ENCODE data around the gene ARID3A.
"Not testable (repeated sequence)": the region's sequence is repeated elsewhere in the genome, so short reads cannot be mapped to it uniquely, and the experiment has no call there.

ARID3A gene, protein sequence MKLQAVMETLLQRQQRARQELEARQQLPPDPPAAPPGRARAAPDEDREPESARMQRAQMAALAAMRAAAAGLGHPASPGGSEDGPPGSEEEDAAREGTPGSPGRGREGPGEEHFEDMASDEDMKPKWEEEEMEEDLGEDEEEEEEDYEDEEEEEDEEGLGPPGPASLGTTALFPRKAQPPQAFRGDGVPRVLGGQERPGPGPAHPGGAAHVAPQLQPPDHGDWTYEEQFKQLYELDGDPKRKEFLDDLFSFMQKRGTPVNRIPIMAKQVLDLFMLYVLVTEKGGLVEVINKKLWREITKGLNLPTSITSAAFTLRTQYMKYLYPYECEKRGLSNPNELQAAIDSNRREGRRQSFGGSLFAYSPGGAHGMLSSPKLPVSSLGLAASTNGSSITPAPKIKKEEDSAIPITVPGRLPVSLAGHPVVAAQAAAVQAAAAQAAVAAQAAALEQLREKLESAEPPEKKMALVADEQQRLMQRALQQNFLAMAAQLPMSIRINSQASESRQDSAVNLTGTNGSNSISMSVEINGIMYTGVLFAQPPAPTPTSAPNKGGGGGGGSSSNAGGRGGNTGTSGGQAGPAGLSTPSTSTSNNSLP

DNA sequence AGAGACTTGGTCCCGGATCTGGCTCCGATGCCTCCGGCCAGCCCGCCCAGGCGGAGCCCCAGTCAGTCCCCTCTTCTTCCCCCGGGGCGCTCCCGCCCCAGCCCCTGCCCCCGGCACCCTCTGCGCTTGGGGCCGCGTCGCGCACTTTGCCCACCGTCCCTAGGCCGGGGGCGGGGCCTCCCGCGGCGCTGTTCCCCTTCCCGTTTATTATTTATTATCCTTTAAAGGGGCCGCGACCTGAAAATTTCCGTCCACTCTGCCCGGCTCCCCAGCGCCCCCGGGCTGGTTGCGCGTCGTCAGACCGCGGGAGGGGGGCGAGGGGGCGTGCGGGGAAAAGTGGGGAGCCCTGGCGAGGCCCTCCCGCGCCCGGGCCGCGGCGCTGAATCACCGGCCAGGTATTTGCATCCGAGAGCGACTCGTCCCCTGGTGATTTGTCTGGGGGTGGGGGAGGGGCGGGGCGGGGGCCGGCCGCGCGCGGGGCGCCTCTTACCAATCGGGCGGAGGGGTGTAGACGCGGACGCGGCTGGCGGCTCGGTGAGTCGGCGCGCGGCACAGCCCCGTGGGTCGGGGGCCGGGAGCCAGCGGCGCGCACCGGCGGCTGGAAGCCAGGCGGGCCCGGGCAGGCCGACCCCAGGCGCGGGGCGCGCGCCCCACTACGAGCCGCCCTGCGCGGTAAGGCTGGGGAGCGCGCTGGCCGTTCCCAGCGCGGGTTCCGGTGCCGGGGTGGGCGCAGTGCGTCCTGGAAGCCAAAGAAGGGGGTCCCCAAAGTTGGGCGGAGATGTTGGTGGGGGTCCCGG, at the start of gene ARID3A:
TSS of gene ARID3A (plus strand) at position 510 of the 797 bp plus-strand sequence. CDS start 3,494 bp downstream, outside the sequence.
- DNase-seq (ENCODE audit: low spot score), result peak; percentile 75

DNA sequence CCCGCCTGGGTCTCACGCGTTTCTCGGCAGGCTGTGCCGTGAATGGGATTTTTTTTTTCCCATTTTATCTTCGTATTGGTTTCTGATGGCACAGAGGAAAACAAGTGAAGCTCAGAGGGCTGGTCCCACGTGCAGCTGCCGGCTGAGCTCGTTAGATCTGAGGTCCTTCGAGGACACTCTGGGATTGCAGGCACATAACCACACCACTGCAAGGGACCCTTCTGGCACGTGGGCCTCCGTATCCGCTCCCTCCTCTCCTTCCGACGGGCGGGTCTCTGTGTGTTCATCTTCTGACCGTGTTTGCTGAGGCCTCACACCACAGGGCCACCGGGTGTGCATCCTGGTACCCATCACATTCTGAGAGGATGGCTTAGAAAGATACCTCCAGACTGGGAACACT, 49.7 kb upstream of the ARID3A start:
- no peak for DNase-seq (ENCODE audit: low spot score)

DNA sequence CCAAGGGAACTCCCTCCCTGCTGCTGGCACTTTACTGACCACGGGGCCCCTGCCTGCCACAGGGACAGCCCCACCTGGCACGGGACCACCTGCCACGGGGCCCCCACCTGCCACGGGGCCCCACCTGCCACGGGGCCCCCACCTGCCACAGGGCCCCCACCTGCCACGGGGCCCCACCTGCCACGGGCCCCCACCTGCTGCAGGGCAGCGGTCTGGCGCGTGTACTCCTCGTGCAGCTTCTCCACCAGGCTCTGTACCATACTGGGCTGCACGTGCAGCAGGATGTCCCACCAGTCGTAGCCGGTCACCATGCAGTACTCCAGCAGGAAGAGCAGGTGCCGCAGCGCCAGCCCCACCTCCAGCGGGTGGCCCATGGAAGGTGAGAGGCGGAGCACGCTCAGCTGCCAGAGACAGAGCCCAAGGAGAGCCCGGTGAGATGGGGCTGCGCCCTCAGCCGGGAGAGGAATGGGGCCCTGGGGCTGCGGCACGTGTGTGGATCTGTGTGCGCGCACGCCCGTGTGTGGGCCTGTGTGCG, 49.0 kb upstream of the ARID3A start:
- no peak for DNase-seq (ENCODE audit: low spot score)

DNA sequence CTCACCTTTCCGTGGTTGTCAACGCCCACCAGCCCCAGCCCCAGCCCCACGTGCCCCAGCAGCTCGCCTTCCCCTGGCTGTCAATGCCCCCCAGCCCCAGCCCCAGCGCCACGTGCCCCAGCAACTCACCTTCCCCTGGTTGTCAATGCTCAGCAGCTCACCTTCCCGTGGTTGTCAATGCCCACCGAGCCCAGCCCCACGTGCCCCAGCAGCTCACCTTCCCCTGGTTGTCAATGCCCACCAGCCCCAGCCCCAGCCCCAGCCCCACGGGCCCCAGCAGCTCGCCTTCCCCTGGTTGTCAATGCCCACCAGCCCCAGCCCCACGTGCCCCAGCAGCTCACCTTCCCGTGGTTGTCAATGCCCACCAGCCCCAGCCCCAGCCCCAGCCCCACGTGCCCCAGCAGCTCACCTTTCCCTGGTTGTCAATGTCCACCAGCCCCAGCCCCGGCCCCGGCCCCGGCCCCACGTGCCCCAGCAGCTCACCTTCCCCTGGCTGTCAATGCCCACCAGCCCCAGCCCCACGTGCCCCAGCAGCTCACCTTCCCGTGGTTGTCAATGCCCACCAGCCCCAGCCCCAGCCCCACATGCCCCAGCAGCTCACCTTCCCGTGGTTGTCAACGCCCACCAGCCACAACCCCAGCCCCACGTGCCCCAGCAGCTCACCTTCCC, 47.7 kb upstream of the ARID3A start:
- DNase-seq (ENCODE audit: low spot score), result not testable (repeated sequence)

DNA sequence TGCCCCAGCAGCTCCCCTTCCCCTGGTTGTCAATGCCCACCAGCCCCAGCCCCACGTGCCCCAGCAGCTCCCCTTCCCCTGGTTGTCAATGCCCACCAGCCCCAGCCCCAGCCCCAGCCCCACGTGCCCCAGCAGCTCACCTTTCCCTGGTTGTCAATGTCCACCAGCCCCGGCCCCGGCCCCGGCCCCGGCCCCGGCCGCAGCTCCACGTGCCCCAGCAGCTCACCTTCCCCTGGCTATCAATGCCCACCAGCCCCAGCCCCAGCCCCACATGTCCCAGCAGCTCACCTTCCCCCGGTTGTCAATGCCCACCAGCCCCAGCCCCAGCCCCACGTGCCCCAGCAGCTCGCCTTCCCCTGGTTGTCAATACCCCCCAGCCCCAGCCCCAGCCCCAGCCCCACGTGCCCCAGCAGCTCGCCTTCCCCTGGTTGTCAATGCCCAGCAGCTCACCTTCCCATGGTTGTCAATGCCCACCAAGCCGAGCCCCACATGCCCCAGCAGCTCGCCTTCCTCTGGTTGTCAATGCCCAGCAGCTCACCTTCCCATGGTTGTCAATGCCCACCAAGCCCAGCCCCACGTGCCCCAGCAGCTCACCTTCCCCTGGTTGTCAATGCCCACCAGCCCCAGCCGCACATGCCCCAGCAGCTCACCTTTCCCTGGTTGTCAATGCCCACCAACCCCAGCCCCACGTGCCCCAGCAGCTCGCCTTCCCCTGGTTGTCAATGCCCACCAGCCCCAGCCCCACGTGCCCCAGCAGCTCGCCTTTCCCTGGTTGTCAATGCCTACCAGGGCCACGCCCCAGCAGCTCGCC, 46.9 kb upstream of the ARID3A start:
- DNase-seq (ENCODE audit: low spot score), result not testable (repeated sequence)

DNA sequence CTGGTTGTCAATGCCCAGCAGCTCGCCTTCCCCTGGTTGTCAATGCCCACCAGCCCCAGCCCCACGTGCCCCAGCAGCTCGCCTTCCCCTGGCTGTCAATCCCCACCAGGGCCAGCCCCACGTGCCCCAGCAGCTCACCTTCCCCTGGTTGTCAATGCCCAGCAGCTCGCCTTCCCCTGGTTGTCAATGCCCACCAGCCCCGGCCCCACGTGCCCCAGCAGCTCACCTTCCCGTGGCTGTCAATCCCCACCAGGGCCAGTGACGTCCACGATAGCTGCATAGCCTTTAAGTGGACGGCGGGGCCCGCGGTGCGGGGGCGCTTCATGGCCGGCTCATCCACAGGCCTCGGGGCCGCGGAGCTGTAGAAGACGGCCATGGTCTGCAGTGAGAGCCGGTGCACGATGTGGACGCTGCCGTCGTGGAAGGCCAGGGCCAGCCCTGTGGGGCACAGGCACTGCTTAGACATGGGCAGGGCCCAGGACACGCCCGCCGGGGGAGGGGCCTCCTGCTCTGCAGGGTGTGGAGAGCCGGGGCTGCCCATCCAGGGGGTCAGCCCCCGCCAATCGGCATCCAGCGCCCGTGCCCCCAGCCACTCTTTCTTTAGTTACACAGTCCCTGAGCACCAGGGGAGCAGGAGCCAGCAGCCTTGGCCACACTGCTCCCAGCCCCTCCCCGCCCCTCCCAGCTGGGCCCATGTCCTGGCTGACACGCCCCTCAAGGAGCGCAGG, 46.0 kb upstream of the ARID3A start:
- DNase-seq (ENCODE audit: low spot score), result no peak

DNA sequence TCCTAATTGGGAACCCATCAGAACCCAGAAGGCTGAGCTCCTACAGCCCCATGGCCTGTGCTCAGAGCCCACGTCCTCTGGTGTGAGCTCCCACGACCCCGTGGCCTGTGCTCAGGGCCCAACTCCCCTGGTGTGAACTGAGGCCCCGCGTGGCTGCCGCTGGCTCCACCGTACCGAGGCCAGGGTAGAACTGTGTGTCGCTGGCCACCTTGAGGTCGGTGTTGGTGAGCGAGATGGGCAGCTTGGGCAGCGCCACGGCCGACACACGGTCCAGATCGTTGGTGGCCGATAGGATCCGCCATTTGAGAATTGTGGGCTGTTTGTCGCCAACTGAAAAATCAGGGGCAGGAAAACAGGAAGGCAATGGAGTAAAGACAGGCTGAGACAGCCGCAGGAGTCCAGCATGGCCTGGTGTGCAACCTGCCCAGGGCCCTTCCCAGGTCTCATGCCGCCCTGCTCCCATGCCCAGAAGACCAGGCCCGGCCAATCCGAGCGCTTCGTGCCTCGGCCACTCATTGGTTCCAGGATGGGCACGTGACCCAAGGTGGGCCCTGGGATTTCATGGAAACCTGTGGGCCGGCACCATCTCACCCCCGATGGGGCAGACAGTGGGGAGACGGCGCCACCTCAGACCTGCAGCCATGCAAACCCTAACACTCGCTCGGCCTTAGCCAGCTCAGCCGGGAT, 44.3 kb upstream of the ARID3A start:
- DNase-seq (ENCODE audit: low spot score), result no peak

DNA sequence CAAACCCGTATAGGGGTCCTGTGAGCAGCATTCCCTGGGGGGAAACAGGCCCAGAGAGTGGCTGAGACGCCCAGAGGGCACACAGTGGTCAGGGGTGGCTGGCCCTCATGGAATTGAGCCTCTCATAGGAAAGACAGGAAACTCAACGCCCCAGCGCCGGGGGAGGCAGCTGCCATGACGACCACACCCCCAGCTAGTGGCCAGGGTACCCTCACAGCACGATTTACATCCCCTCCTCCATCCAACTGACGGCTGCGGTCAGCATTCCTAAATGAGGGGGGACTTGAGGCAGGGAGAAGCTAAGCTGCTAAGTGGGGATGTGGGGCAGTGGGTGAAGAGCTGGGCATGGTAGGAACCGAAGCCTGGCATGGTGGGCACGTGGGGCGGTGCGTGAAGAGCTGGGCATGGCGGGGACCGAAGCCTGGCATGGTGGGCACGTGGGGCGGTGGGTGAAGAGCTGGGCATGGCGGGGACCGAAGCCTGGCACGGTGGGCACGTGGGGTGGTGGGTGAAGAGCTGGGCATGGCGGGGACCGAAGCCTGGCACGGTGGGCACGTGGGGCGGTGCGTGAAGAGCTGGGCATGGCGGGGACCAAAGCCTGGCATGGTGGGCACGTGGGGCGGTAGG, 42.9 kb upstream of the ARID3A start:
- no peak for DNase-seq (ENCODE audit: low spot score)

DNA sequence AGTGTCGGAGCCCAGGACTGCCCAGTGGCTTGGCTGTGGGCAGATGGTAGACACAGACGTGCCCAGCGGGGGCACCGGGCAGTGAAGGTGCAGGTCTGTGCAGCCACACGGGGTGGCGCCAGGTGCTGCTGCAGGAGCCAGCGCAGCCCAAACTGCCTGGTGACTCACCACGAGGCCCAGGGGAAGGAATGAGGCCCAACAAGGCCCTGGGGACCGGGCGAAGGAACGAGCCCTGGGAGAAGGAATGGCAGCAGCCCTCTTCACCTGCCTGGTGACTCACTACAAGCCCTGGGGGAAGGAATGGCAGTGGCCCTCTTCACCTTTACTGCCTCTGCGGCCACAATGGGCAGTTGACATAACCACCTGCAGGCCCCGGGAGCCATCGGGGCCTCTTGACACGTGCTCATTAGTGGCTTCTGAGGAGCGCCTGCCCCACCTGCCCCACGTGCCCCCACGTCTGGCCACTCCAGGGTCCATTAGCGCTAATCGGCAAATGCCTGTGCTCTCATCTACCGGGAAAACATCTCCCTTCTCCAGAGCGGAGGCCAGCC, 42.1 kb upstream of the ARID3A start:
- DNase-seq (ENCODE audit: low spot score), result no peak

DNA sequence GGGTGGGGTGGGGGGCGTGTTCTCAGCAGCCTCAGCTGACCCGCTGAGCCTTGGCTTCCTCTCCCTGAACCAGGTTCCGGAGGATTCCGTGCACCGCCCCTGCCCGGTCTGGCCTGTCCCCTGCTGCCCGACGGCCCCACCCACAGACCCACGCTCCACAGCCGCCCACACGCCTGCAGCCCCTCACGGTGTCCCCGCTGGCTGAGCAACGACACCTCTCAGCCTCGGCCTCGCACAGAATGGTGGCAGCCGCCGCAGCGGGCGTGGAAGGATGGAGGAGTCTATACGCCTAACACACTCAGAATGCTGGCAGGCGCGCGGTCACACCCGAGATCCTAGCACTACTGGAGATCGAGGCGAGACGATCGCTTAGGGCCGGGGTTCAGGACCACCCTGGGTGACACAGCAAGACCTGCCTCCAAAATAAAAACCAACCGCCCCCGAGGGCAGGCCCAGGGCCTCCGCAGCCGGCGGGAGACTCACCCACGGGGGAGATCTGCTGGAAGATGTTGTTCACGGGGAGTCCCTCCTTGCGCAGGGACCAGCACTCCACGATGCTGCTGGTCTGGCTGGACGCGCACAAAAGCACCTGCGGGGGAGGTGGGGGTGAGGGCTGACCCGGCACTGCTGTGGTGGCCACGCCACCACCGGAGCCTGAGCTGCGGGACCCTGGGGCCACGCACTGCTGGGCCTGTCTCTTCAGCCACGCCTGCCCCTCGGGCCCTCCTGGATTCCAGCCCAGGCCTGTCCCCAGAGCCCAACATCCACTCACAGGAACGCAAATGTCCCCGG, 41.2 kb upstream of the ARID3A start:
- DNase-seq (ENCODE audit: low spot score), result no peak

DNA sequence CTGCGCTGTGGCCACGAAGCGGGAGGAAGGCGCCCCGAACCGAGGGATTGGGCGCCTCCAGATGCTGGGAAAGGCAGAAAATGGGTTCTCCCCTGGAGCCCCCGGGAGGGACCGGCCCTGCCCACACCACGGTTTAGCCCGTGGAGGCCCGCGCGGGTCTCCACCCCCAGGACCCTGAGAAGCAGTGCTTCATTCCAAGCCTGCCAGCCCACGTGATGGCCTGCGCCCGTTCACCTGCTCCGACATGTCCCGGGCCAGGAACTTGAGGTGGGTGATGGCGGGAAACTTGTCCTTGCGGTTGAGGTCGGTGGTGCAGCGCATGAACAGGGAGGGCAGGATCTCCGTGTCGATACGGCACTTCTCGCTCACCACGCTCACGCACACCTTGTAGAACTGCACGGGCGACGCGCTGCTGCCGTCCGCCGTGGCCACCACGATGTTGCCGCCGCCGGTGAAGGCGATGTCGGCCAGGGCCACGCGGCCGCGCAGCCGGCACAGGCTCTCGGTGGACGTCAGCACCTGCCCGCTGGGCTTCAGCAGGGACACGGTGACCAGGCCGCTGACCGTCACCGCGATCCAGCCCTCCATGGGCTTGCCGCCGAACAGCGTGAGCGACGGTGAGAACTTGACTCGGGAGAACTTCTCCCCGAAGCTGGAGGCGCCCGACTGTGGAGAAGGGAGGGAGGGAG, 40.2 kb upstream of the ARID3A start:
- no peak for DNase-seq (ENCODE audit: low spot score)

DNA sequence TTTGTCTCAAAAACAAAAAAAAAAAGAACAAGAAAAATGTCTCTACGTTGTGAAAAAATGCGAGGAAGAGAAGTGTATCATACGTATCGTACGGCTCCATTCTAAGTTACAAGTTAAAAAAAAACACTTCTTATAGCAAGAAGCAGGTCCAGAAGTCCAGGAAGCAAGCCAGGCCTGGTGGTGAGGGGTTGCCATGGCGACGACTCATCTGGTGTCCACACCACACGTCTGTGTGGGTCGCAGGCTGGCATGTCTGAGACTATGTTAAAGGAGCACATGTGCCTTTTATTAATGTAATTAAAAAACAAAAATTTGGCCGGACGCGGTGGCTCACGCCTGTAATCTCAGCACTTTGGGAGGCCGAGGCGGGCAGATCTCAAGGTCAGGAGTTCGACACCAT, 38.8 kb upstream of the ARID3A start:
- DNase-seq (ENCODE audit: low spot score), result no peak

DNA sequence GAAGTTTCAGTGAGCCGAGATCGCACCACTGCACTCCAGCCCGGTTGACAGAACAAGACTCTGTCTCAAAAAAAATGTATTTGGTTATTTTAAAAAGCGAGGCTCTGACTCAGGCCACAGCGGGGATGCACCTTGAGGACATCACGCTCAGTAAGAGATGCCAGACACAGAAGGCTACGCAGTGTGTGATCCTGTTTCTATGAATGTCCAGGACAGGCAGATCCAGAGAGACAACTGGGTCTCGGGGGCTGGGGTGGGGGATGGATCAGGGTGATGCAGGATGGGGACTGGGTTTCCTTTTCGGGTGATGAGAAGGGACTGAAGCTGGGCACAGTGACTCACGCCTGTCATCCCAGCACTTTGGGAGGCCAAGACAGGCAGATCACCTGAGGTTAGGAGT, 38.2 kb upstream of the ARID3A start:
- DNase-seq (ENCODE audit: low spot score), result no peak

DNA sequence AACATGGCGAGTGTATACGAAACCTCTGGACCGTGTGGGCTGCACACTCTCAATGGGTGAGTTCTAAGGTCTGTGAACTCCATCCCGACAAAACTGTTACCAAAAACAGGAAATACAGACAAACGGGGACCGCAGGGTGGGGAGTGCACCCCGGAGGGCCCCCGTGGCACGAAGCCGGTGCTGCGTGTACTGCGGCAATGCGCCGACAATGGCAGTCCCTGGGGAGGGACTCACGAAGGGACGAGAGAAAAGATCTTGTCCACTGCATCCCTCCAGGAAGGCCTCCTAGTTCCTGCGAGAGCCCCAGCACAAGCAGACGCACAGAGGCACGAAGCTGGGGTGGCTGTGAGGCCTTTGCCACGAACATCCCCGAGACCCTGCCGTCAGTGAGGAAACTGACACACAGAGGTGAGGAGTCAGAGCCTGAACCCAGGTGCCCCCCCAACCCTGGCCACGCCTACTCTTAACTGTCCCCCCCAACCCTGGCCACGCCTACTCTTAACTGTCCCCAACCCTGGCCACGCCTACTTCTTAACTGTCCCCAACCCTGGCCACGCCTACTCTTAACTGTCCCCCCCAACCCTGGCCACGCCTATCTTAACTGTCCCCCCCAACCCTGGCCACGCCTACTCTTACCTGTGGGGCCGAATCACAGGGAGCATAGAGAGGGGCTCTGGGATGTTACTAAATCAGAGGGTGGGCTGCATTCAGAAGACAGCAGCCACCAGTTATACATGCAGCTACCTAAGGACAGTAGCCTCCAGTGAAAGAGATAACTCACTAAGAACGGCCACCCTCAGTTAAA, 37.1 kb upstream of the ARID3A start:
- no peak for DNase-seq (ENCODE audit: low spot score)

DNA sequence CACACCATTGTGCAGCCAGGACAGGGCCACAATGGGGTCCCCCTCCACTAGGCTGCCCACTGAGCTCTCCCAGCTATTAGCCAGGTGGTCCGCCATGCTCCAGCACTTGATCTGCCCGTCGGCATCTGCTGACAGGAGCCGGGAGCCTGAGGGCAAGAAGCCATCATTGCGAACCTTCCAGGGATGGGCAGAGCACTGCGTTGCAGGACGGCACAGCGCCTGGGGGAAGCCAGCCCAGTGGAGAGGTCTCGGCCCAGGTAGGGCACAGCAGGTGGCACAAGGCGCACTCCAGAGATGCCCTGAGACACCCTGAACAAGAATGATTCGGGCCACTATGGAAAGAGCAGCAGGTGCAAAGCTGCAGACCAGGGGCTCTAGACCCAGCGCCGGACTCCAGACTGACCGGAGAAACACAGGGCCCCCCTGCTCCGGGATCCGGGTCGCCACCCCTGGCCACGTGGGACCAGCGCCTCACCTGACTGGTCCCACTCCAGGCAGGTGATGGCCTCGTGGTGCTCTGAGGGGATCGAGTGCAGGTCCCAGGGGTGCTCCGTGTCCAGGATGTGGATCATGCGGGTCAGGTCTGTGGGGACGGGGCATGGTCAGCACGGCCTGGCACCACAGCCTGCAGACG, 36.1 kb upstream of the ARID3A start:
- DNase-seq (ENCODE audit: low spot score), result no peak

DNA sequence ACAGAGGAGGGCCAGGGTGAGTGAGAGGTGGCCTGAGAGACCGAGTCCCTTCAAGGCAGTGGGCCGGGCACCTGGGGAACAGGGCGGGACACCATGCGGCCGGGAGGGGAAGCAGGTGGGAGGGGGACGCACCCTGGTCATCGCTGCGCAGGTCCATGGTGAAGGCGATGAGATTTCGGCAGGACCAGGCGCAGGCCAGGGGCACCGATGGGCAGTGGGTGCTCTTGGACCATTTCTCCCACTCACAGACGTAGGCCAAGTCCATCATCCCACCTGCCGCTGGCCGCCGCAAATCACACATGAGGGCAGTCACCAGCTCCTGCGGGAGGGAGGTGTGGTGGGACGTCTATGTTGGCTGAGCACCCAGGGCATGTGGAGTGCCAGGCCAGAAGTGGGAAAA, 35.0 kb upstream of the ARID3A start:
- no peak for DNase-seq (ENCODE audit: low spot score)
